Measurements from ENCODE around the gene KCNQ1. TPM values are rescaled to one million over a fixed set of nuclear protein-coding genes. Genes with fewer than 3 reads are reported as not detected.

The KCNQ1 gene
- total RNA-seq, 1 experiment from 2014 or later, result 2.3 TPM

DNA sequence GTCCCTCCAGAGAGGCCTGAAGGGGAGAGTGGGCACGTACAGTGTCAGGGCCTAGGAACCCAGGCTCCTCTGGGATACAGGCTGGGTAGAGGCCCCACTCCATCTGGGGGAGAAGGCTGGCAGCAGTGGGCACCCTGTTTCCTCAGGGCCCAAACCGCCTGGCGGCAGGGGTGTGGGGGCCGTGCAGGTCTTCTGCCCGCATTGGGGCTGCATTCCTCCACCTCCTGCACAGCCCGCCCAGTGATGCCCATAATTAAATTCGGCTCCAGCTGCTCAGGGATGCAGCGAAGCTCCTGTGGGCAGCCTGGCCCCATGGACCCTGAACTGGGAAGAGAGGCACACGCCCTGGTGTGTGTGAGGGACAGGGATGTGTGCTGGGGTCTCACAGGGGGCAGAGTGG is 219.6 kb downstream of the KCNQ1 start:
- H3K4me1 Mint-ChIP-seq, result no peaks in the 10 kb centered on the region
- no peak overlapping the region for H3K9ac ChIP-seq (ENCODE audit: extremely low read depth, insufficient read length, low read length)
- H3K27me3 ChIP-seq (ENCODE audit: insufficient read depth, low read length), result no peaks in the 10 kb centered on the region; the same call in 1 of the 2 replicates
- H3K23ac ChIP-seq (ENCODE audit: insufficient read length, low read depth, low read length), result no peak overlapping the region
- no peak overlapping the region for H2BK12ac ChIP-seq (ENCODE audit: insufficient read length, low read depth, low read length)
- no peak overlapping the region for H2AFZ ChIP-seq (ENCODE audit: low read length)
- H3K14ac ChIP-seq (ENCODE audit: insufficient read depth, low read length), result no peak overlapping the region
- TF ChIP-seq, protein P1, sequence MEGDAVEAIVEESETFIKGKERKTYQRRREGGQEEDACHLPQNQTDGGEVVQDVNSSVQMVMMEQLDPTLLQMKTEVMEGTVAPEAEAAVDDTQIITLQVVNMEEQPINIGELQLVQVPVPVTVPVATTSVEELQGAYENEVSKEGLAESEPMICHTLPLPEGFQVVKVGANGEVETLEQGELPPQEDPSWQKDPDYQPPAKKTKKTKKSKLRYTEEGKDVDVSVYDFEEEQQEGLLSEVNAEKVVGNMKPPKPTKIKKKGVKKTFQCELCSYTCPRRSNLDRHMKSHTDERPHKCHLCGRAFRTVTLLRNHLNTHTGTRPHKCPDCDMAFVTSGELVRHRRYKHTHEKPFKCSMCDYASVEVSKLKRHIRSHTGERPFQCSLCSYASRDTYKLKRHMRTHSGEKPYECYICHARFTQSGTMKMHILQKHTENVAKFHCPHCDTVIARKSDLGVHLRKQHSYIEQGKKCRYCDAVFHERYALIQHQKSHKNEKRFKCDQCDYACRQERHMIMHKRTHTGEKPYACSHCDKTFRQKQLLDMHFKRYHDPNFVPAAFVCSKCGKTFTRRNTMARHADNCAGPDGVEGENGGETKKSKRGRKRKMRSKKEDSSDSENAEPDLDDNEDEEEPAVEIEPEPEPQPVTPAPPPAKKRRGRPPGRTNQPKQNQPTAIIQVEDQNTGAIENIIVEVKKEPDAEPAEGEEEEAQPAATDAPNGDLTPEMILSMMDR (conservative IDR thresholded peaks at IDR 0.05), result no peak
- H2BK15ac ChIP-seq (ENCODE audit: low read depth, low read length), result no peak overlapping the region
- peaks cover 32 to 58% (median 41%) of the 10 kb centered on the region in 3 experiments for H3K36me3 Mint-ChIP-seq (ENCODE audit: insufficient read depth in 1 of 3, low read depth in 3 of 3)
- H3K79me1 ChIP-seq (ENCODE audit: insufficient read depth, low read depth, low read length, poor library complexity, severe bottlenecking), result no peaks in the 10 kb centered on the region
- H2AK5ac ChIP-seq (ENCODE audit: insufficient read length, low read length), result no peak overlapping the region
- H3K4me3 Mint-ChIP-seq, result no peak overlapping the region
- H3K4me1 ChIP-seq (ENCODE audit: insufficient read depth, low read length), result no peaks in the 10 kb centered on the region
- no CpG with 5 or more reads among the region's 9 CpGs for WGBS (ENCODE audit: extremely low coverage, insufficient read length, low lambda C conversion rate)
- H4K8ac ChIP-seq (replicated peaks; ENCODE audit: insufficient read length, low read depth, low read length), result no peak overlapping the region
- no peaks in the 10 kb centered on the region for H4K20me1 ChIP-seq (ENCODE audit: control insufficient read depth, insufficient read depth, insufficient read length)
- H2BK20ac ChIP-seq (ENCODE audit: low read depth, low read length, poor library complexity, severe bottlenecking), result no peak overlapping the region
- H3K79me2 ChIP-seq (ENCODE audit: insufficient read depth, low read length), result no peaks in the 10 kb centered on the region
- no peak overlapping the region for H3K4me2 ChIP-seq (ENCODE audit: insufficient read depth, insufficient read length, low read length)
- H3K4ac ChIP-seq (ENCODE audit: low read depth, low read length), result no peak overlapping the region
- DNase-seq, result no peak
- H3K27me3 Mint-ChIP-seq (ENCODE audit: low read depth), result peaks cover 52% of the 10 kb centered on the region
- H3T11ph ChIP-seq (ENCODE audit: low read length), result no peak overlapping the region
- H2BK5ac ChIP-seq (ENCODE audit: insufficient read length, low read length), result no peak overlapping the region
- H4K91ac ChIP-seq (ENCODE audit: insufficient read length, low read depth, low read length), result no peak overlapping the region
- H3K27ac ChIP-seq (ENCODE audit: insufficient read length, low read depth, low read length), result no peak overlapping the region
- no peak overlapping the region for H3K56ac ChIP-seq (ENCODE audit: insufficient read length, low read depth, low read length)
- no peak overlapping the region for H3K27ac Mint-ChIP-seq
- H2BK120ac ChIP-seq (ENCODE audit: low read depth, low read length, poor library complexity, severe bottlenecking), result no peak overlapping the region
- no peak overlapping the region for H3K18ac ChIP-seq (ENCODE audit: insufficient read length, low read depth, low read length)
- H3K23me2 ChIP-seq (ENCODE audit: insufficient read length, low read depth, low read length, poor library complexity, severe bottlenecking), result no peaks in the 10 kb centered on the region
- no peak overlapping the region for H4K5ac ChIP-seq (ENCODE audit: insufficient read length, low read depth, low read length)
- peaks cover 14% of the 10 kb centered on the region for H3K9me3 ChIP-seq (ENCODE audit: control insufficient read depth, low read depth, low read length)
- peaks cover 36 to 43% of the 10 kb centered on the region in 2 experiments for H3K9me3 Mint-ChIP-seq

All from H9 (cell line).